H1 (cell line): ENCODE data around the gene CYP4F11. TPM values are rescaled to one million over a fixed set of nuclear protein-coding genes. Genes with fewer than 3 reads are reported as not detected.

Experiments
- CTCF ChIA-PET: fragments of 300-600 bp; sonication (Branson Sonifier 250); formaldehyde crosslinking; loops from one replicate; lab custom pipeline; 2021; ENCODE audit not compliant: partially characterized antibody; lab: Charles Lee
- POLR2A ChIA-PET: fragments of 300-600 bp; sonication (Branson Sonifier 250); formaldehyde crosslinking; loops from one replicate; lab custom pipeline; 2021; ENCODE audit warnings: inconsistent platforms; ENCODE audit not compliant: partially characterized antibody; lab: Charles Lee
- DNase-seq, 2 experiments: peaks; one replicate each; pipeline versions ENCODE4 v3.0.0 to v3.0.0-alpha.2; 2010 to 2022; ENCODE audit warnings: low spot score in 2 of 2, low read depth in 1 of 2, mixed read lengths in 1 of 2
- FAIRE-seq: peaks from 2 replicates; lab custom pipeline; 2011; peaks lifted over from hg19 to GRCh38; lab: Jason Lieb, UNC
- H2AFZ ChIP-seq: 2 replicates; pipeline ENCODE4 v1.8.1; 2012; ENCODE audit warnings: low read length, inconsistent platforms
- H2AK5ac ChIP-seq: 2 replicates; pipeline ENCODE4 v1.6.1; 2013; ENCODE audit warnings: low read depth, low read length
- H2BK120ac ChIP-seq: replicated peaks from 2 replicates; pipeline ENCODE3; 2013; ENCODE audit warnings: low read depth, low read length, inconsistent platforms
- H2BK12ac ChIP-seq: 2 replicates; pipeline ENCODE4 v1.6.1; 2013; ENCODE audit warnings: low read depth, low read length
- H2BK15ac ChIP-seq: 2 replicates; pipeline ENCODE4 v1.6.1; 2013; ENCODE audit warnings: low read length
- H2BK20ac ChIP-seq: 2 replicates; pipeline ENCODE4 v1.6.1; 2013; ENCODE audit warnings: low read length
- H2BK5ac ChIP-seq: 2 replicates; pipeline ENCODE4 v1.6.1; 2013; ENCODE audit warnings: low read depth, low read length
- H3K14ac ChIP-seq: 2 replicates; pipeline ENCODE4 v1.6.1; 2013; ENCODE audit warnings: inconsistent platforms; ENCODE audit not compliant: insufficient read length
- H3K18ac ChIP-seq: 2 replicates; pipeline ENCODE4 v1.6.1; 2013; ENCODE audit warnings: low read length; ENCODE audit errors: extremely low read depth
- H3K23ac ChIP-seq: 2 replicates; pipeline ENCODE4 v1.6.1; 2013; ENCODE audit warnings: inconsistent platforms; ENCODE audit not compliant: insufficient read length
- H3K23me2 ChIP-seq: 2 replicates; pipeline ENCODE4 v1.6.1; 2013; ENCODE audit warnings: low read depth, low read length
- H3K27ac ChIP-seq: 2 replicates; pipeline ENCODE4 v1.6.1; 2011; ENCODE audit warnings: low read depth, low read length, inconsistent platforms
- H3K27me3 ChIP-seq, 4 experiments: replicated peaks in 1 of 4; 1 replicate in 1 of 4; 2 replicates in 3 of 4; pipeline versions ENCODE4 v1.6.1 to v1.8.1; 2011 to 2013; ENCODE audit warnings: low read length in 3 of 4, mild to moderate bottlenecking in 3 of 4, inconsistent platforms in 2 of 4, mixed read lengths in 2 of 4, moderate library complexity in 1 of 4; ENCODE audit not compliant: control insufficient read depth in 3 of 4, insufficient read depth in 3 of 4; ENCODE audit errors: extremely low read depth in 1 of 4
- H3K36me3 ChIP-seq, 4 experiments: 2 replicates each; pipeline versions ENCODE4 v1.6.1 to v1.8.1; 2011 to 2013; ENCODE audit warnings: mild to moderate bottlenecking in 4 of 4, low read length in 3 of 4, moderate library complexity in 2 of 4, control low read depth in 1 of 4, inconsistent platforms in 1 of 4; ENCODE audit not compliant: insufficient read depth in 4 of 4, control insufficient read depth in 2 of 4
- H3K4ac ChIP-seq: replicated peaks from 2 replicates; pipeline ENCODE3; 2013; ENCODE audit warnings: low read length, low read depth, mixed read lengths, inconsistent platforms; ENCODE audit not compliant: insufficient read length
- H3K4me1 ChIP-seq, 4 experiments: replicated peaks in 1 of 4; 1 replicate in 1 of 4; 2 replicates in 3 of 4; pipeline versions ENCODE4 v1.6.1 to v1.8.1; 2011 to 2013; ENCODE audit warnings: low read length in 3 of 4, inconsistent platforms in 2 of 4, mixed read lengths in 1 of 4; ENCODE audit not compliant: insufficient read depth in 4 of 4, control insufficient read depth in 3 of 4
- H3K4me2 ChIP-seq, 2 experiments: 2 replicates each; pipeline versions ENCODE4 v1.6.1 to v1.8.1; 2011 to 2013; ENCODE audit warnings: low read depth in 2 of 2, low read length in 2 of 2, control low read depth in 1 of 2, inconsistent platforms in 1 of 2, mild to moderate bottlenecking in 1 of 2; ENCODE audit not compliant: insufficient read depth in 1 of 2
- H3K4me3 ChIP-seq, 4 experiments: fragments of 200-600, 300-600 bp in 1 of 4; sonication (generic), shearing (Covaris generic), sonication (Bioruptor Twin) in 1 of 4; 2 replicates each; pipeline versions ENCODE4 v1.5.1 to v1.8.1; 2011 to 2016; ENCODE audit warnings: low read length in 4 of 4, low read depth in 3 of 4, control low read depth in 2 of 4, inconsistent platforms in 2 of 4, mild to moderate bottlenecking in 2 of 4, mixed read lengths in 1 of 4, moderate library complexity in 1 of 4; ENCODE audit not compliant: insufficient read depth in 2 of 4; ENCODE audit errors: extremely low read depth in 1 of 4
- H3K56ac ChIP-seq: replicated peaks from 2 replicates; pipeline ENCODE3; 2013; ENCODE audit warnings: low read depth, mild to moderate bottlenecking, mixed read lengths, low read length, inconsistent platforms; ENCODE audit not compliant: insufficient read length
- H3K79me1 ChIP-seq: 2 replicates; pipeline ENCODE4 v1.6.1; 2013; ENCODE audit warnings: low read depth, low read length, control low read depth
- H3K79me2 ChIP-seq, 2 experiments: 2 replicates each; pipeline versions ENCODE4 v1.6.1 to v1.8.1; 2012 to 2013; ENCODE audit warnings: low read length in 2 of 2, mild to moderate bottlenecking in 2 of 2, inconsistent platforms in 1 of 2; ENCODE audit not compliant: insufficient read depth in 2 of 2, control insufficient read depth in 1 of 2
- H3K9ac ChIP-seq, 4 experiments: replicated peaks in 1 of 4; 1 replicate in 1 of 4; 2 replicates in 3 of 4; pipeline versions ENCODE4 v1.6.1 to v1.8.1; 2011 to 2013; ENCODE audit warnings: low read depth in 3 of 4, low read length in 3 of 4, control low read depth in 2 of 4, mild to moderate bottlenecking in 2 of 4, moderate library complexity in 2 of 4, inconsistent platforms in 1 of 4; ENCODE audit errors: extremely low read depth in 1 of 4
- H3K9me3 ChIP-seq, 2 experiments: 2 replicates each; pipeline versions ENCODE4 v1.6.1 to v1.8.1; 2012 to 2013; ENCODE audit warnings: mild to moderate bottlenecking in 2 of 2, moderate library complexity in 2 of 2, control low read depth in 1 of 2, inconsistent platforms in 1 of 2, low read depth in 1 of 2, low read length in 1 of 2, mixed read lengths in 1 of 2; ENCODE audit not compliant: insufficient read depth in 2 of 2
- H4K20me1 ChIP-seq, 2 experiments: replicated peaks in 1 of 2; 2 replicates each; pipeline versions ENCODE3 to v1.8.1; 2011 to 2013; ENCODE audit warnings: inconsistent platforms in 2 of 2, low read length in 2 of 2, mild to moderate bottlenecking in 1 of 2; ENCODE audit not compliant: insufficient read depth in 2 of 2, control insufficient read depth in 1 of 2
- H4K5ac ChIP-seq: 2 replicates; pipeline ENCODE4 v1.6.1; 2013; ENCODE audit warnings: low read length, low read depth, mixed read lengths, inconsistent platforms; ENCODE audit not compliant: insufficient read length
- H4K8ac ChIP-seq: 2 replicates; pipeline ENCODE4 v1.8.0; 2013; ENCODE audit warnings: mild to moderate bottlenecking, moderate library complexity, low read length, inconsistent platforms; ENCODE audit not compliant: insufficient read depth; ENCODE audit errors: extremely low read depth
- H4K91ac ChIP-seq: replicated peaks from 2 replicates; pipeline ENCODE3; 2013; ENCODE audit warnings: low read length, mixed read lengths, inconsistent platforms; ENCODE audit not compliant: insufficient read length
- BCL11A ChIP-seq, 2 experiments: IDR thresholded peaks; one replicate each; pipeline ENCODE4 v1.6.1; 2011; ENCODE audit warnings: low read depth in 2 of 2, low read length in 2 of 2, mild to moderate bottlenecking in 2 of 2
- EGR1 ChIP-seq: IDR thresholded peaks from 2 replicates; pipeline ENCODE4 v1.6.1; 2011; ENCODE audit warnings: low read depth, low read length, borderline replicate concordance
- FOSL1 ChIP-seq: IDR thresholded peaks from 2 replicates; pipeline ENCODE4 v1.6.1; 2011; ENCODE audit warnings: mild to moderate bottlenecking, low read depth, low read length, moderate library complexity; ENCODE audit not compliant: insufficient read depth
- GABPA ChIP-seq: IDR thresholded peaks from 2 replicates; pipeline ENCODE4 v1.6.1; 2011; ENCODE audit warnings: mild to moderate bottlenecking, low read length, moderate library complexity, borderline replicate concordance; ENCODE audit not compliant: insufficient read depth
- GTF2F1 ChIP-seq: IDR thresholded peaks from 2 replicates; pipeline ENCODE4 v1.6.1; 2012; ENCODE audit warnings: low read depth, low read length, improper control_type of control experiment, borderline replicate concordance
- KDM4A ChIP-seq: IDR thresholded peaks from one replicate; pipeline ENCODE4 v1.7.1; 2012; ENCODE audit warnings: low read depth, mild to moderate bottlenecking, moderate library complexity, low read length, inconsistent platforms; ENCODE audit not compliant: severe bottlenecking
- KDM5A ChIP-seq: fragments of 200-600 bp; IDR thresholded peaks from 2 replicates; pipeline ENCODE4 v1.7.1; 2012; ENCODE audit warnings: mild to moderate bottlenecking, low read length, inconsistent platforms, mixed read lengths
- POU5F1 ChIP-seq: IDR thresholded peaks from 2 replicates; pipeline ENCODE4 v1.6.1; 2011; ENCODE audit warnings: low read depth, mild to moderate bottlenecking, low read length, moderate library complexity
- RNF2 ChIP-seq: fragments of 200-900, 300-1000 bp; sonication (generic); IDR thresholded peaks from 2 replicates; pipeline ENCODE4 v1.7.1; 2016; ENCODE audit warnings: borderline replicate concordance, low read depth, mild to moderate bottlenecking, antibody characterized with exemption, low read length; ENCODE audit not compliant: poor library complexity, severe bottlenecking; ENCODE audit errors: missing control alignments
- TAF7 ChIP-seq: optimal IDR thresholded peaks from 2 replicates; pipeline ENCODE3; 2011; ENCODE audit warnings: low read depth, mild to moderate bottlenecking, inconsistent platforms, low read length, moderate library complexity, borderline replicate concordance
- polyA plus RNA-seq, 7 experiments: library from polyadenylated mRNA; depleted of rRNA in 3 of 7; stranded (reverse) in 5 of 7; unstranded in 2 of 7; fragments of >200 nt in 5 of 7; fragments of 200-250 nt in 2 of 7; gene quantifications; 1 replicate in 5 of 7; 2 replicates in 1 of 7; 4 replicates in 1 of 7; pipeline versions ENCODE4 v1.2.1 to v1.2.3, GENCODE V29; 2011 to 2013; ENCODE audit warnings: missing spikeins in 2 of 7, mixed read lengths in 2 of 7
- total RNA-seq: library from RNA; stranded (reverse); fragmentation: NEBNext Ultra II Directional; extraction: Animal tissue kit (Norgen Biotek cat#: 25700); gene quantifications from 2 replicates; pipeline ENCODE4 v1.2.1, GENCODE V29; 2021

CYP4F11 gene
- total and polyA plus RNA-seq, 2 of the 8 experiments (the other 6 are each of a cell fraction or from before 2014, with no cell fraction given): not detected

- no peaks in the 10 kb centered on the region for H3K23me2 ChIP-seq
- no peak overlapping the region for H4K8ac ChIP-seq
- H3K79me2 ChIP-seq: no peaks in the 10 kb centered on the region
- H3K23ac ChIP-seq: no peak overlapping the region
- no peak overlapping the region for H3K4me2 ChIP-seq
- H2BK5ac ChIP-seq: no peak overlapping the region
- no peak overlapping the region for H2BK15ac ChIP-seq
- no peak overlapping the region for H4K91ac ChIP-seq
- no peak overlapping the region for H2BK120ac ChIP-seq
- no peak overlapping the region for H3K27ac ChIP-seq
- no peak for TF ChIP-seq FOSL1
- no peak for TF ChIP-seq EGR1
- TF ChIP-seq TAF7: no peak
- TF ChIP-seq RNF2: no peak
- no peak for TF ChIP-seq BCL11A (IDR thresholded peaks at IDR 0.05; ENCODE audit: low read depth in 2 of 2, low read length in 2 of 2)
- TF ChIP-seq KDM5A: no peak
- no peak for TF ChIP-seq GABPA
- no peak for TF ChIP-seq GTF2F1
- no peak for TF ChIP-seq KDM4A
- TF ChIP-seq POU5F1: no peak
- ChIA-PET POLR2A (no interaction called here), CTCF (no interaction called here)
- no peak overlapping the region for H3K14ac ChIP-seq
- no peaks in the 10 kb centered on the region for H3K27me3 ChIP-seq
- no peak overlapping the region for H3K4ac ChIP-seq
- no peaks in the 10 kb centered on the region for H4K20me1 ChIP-seq
- H3K4me1 ChIP-seq: no peaks in the 10 kb centered on the region
- no peak for DNase-seq
- no peak overlapping the region for H2AK5ac ChIP-seq
- no peak overlapping the region for H4K5ac ChIP-seq
- H2BK12ac ChIP-seq: no peak overlapping the region
- no peak overlapping the region for H3K18ac ChIP-seq
- no peak overlapping the region for H3K9ac ChIP-seq
- no peak overlapping the region for H2BK20ac ChIP-seq
- H3K9me3 ChIP-seq: peaks cover 33 to 43% of the 10 kb centered on the region in 2 experiments
- H3K4me3 ChIP-seq: no peak overlapping the region
- no peaks in the 10 kb centered on the region for H3K36me3 ChIP-seq
- no peak overlapping the region for H2AFZ ChIP-seq
- FAIRE-seq: no peak
- H3K79me1 ChIP-seq: no peaks in the 10 kb centered on the region
- no peak overlapping the region for H3K56ac ChIP-seq
These were observed 29.3 kb downstream of the CYP4F11 start for GRCh38 chr19:15905026-15905425.
